Epithelial cell of esophagus (primary cell): ENCODE results near the gene MSANTD1.

Experiments
- DNase-seq: peaks from one replicate; pipeline ENCODE4 v3.0.0; 2010; ENCODE audit warnings: low read depth
- H3K4me3 ChIP-seq: 2 replicates; pipeline ENCODE4 v1.5.1; 2011; ENCODE audit warnings: mild to moderate bottlenecking, low read length, control low read depth
- TF ChIP-seq, protein P1 (sequence below): IDR thresholded peaks from 2 replicates; pipeline ENCODE4 v1.5.1; 2011; ENCODE audit warnings: low read depth, mild to moderate bottlenecking, low read length, control low read depth, inconsistent platforms; ENCODE audit not compliant: insufficient read depth; ENCODE audit errors: missing control alignments

MSANTD1 gene

GRCh38 chr4:3291969-3292570 is 43.1 kb downstream of the MSANTD1 start:
- peak overlapping the region; percentile 59 for H3K4me3 ChIP-seq
- TF ChIP-seq, protein P1, sequence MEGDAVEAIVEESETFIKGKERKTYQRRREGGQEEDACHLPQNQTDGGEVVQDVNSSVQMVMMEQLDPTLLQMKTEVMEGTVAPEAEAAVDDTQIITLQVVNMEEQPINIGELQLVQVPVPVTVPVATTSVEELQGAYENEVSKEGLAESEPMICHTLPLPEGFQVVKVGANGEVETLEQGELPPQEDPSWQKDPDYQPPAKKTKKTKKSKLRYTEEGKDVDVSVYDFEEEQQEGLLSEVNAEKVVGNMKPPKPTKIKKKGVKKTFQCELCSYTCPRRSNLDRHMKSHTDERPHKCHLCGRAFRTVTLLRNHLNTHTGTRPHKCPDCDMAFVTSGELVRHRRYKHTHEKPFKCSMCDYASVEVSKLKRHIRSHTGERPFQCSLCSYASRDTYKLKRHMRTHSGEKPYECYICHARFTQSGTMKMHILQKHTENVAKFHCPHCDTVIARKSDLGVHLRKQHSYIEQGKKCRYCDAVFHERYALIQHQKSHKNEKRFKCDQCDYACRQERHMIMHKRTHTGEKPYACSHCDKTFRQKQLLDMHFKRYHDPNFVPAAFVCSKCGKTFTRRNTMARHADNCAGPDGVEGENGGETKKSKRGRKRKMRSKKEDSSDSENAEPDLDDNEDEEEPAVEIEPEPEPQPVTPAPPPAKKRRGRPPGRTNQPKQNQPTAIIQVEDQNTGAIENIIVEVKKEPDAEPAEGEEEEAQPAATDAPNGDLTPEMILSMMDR, result no peak
- DNase-seq, result peak; percentile 51

DNA sequence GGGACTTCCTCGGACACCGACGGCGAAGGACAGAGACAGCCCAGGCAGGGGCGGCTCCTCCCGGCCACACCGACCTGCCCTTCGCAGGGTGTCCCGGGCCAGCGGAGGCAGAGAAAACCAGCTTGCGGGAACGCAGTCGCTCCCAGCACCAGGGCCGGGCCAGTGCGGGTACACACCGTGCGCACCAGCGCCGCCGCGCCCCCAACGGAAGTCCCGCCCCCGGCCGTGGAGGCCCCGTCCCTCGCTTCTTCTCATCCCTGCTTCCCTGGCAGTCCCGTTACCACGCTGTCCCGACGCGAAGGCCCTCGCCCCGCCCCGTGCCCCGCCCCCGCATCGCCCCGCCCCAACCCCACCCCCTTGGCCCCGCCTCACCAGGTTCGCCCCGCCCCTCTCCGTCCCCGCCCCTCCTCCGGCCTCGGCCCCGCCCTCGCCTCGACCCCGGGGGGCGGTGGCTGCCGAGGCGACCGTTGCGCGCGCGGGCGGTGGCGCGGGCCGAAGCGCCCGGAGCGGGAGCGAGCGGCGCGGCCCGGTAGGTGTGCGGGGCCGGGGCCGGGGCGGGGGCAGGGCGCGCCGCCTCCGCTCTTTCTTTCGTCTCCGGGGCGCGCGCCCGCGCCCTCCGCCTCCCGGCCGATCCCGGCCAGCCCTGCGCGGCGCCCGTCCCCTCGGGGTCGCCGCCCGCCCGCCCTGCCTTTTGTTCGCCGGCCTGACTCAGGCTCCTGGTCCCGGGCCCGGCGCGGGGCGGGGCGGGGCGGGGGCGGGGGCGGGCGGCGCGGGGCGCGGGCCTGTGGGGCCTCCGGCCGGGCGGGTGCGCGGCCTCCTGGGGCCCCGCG is 43.8 kb downstream of the MSANTD1 start, which contains the start of gene RGS12:
Gene RGS12 (plus strand): TSS at position 451 of the 830 bp plus-strand sequence. CDS start 23,150 bp downstream, outside the sequence.
- peak; percentile 94 for DNase-seq
- peak within 1 kb of the TSS; percentile 59 for H3K4me3 ChIP-seq
- TF ChIP-seq, protein P1, result no peak

GRCh38 chr4:3293401-3294391 is 44.7 kb downstream of the MSANTD1 start:
- TF ChIP-seq, protein P1, result no peak

DNA sequence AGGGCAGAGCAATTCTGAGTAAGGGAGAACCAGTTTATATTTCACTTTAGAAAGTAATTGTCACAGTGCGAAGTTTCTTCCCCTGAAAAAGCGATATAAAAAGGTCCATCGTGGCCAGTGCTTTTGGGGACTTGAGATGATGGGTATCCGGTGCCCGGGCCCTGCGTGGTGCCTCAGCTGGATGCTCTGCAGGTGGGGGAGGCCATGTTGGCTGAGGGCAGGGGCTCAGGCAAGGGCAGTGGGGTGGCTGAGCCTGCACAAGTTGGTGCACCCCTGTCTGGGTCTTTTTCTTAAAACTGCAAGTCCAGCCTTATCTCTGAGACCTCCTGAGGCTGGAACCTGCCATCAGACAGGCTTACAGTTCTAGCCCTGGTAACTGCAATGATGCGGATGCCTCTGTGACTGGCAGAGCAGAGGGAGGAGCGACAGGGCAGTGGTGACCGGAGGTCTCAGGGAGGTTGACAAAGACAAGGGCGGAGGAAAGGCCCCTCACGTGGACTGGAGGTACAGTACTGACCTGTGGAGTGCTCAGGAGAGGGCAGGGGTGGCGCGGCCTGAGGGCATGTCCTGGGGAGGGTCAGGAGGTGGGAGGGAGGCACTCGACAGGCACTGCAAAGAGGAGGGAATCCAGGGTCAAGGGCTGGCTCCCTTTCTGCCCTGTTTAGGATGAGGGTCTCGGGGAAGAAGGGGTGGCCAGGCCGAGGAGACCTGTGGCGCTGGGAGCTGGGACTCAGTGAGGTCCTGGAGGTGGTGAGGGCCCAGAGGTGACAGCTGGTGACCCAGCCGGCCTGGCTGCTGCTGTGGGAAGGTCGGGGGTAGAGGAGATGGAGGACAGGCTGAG is 45.7 kb downstream of the MSANTD1 start:
- TF ChIP-seq, protein P1, result no peak
- H3K4me3 ChIP-seq, result no peak overlapping the region

More at GRCh38 chr4:3293401-3294391, 44.7 kb downstream of the MSANTD1 start:
- peak overlapping the region; percentile 38 for H3K4me3 ChIP-seq
- no peak for DNase-seq

GRCh38 chr4:3295837-3296624 is 47.1 kb downstream of the MSANTD1 start:
- no peak for DNase-seq
- TF ChIP-seq, protein P1, result no peak
- no peak overlapping the region for H3K4me3 ChIP-seq

More for the DNA sequence above, 45.7 kb downstream of the MSANTD1 start:
- no peak for DNase-seq
